PC-9 (cell line): ENCODE results near the gene CR2.

Experiments used
- EZH2 ChIP-seq: fragments of 200-600 bp; sonication (generic); IDR thresholded peaks from 2 replicates; pipeline ENCODE4 v1.8.0; 2017; ENCODE audit warnings: antibody characterized with exemption, low read depth
- TF ChIP-seq, protein P1 (sequence below): fragments of 200-600 bp; sonication (generic); conservative IDR thresholded peaks from 2 replicates; pipeline ENCODE4 v1.6.1; 2017; ENCODE audit warnings: mixed run types, antibody characterized with exemption, mild to moderate bottlenecking, moderate library complexity

GRCh38 chr1:207424570-207425131 is 29.5 kb upstream of the CR2 start:
- TF ChIP-seq, protein P1, sequence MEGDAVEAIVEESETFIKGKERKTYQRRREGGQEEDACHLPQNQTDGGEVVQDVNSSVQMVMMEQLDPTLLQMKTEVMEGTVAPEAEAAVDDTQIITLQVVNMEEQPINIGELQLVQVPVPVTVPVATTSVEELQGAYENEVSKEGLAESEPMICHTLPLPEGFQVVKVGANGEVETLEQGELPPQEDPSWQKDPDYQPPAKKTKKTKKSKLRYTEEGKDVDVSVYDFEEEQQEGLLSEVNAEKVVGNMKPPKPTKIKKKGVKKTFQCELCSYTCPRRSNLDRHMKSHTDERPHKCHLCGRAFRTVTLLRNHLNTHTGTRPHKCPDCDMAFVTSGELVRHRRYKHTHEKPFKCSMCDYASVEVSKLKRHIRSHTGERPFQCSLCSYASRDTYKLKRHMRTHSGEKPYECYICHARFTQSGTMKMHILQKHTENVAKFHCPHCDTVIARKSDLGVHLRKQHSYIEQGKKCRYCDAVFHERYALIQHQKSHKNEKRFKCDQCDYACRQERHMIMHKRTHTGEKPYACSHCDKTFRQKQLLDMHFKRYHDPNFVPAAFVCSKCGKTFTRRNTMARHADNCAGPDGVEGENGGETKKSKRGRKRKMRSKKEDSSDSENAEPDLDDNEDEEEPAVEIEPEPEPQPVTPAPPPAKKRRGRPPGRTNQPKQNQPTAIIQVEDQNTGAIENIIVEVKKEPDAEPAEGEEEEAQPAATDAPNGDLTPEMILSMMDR, result no peak
- no peak for TF ChIP-seq EZH2
